A673 (cell line): ENCODE results near the gene FJX1.

Experiments used
- EZH2 ChIP-seq: fragments of 200-600 bp; sonication (generic); IDR thresholded peaks from 2 replicates; pipeline ENCODE4 v1.6.1; 2017; ENCODE audit warnings: borderline replicate concordance, low read depth, mild to moderate bottlenecking, mixed read lengths, antibody characterized with exemption, low read length; ENCODE audit not compliant: poor library complexity, severe bottlenecking
- TF ChIP-seq, protein P1 (sequence below): fragments of 300-800, 200-600 bp; sonication (generic); conservative IDR thresholded peaks from 2 replicates; pipeline ENCODE4 v1.5.1; 2017; ENCODE audit warnings: low read depth, mild to moderate bottlenecking, antibody characterized with exemption, low read length, moderate library complexity, mixed read lengths

DNA sequence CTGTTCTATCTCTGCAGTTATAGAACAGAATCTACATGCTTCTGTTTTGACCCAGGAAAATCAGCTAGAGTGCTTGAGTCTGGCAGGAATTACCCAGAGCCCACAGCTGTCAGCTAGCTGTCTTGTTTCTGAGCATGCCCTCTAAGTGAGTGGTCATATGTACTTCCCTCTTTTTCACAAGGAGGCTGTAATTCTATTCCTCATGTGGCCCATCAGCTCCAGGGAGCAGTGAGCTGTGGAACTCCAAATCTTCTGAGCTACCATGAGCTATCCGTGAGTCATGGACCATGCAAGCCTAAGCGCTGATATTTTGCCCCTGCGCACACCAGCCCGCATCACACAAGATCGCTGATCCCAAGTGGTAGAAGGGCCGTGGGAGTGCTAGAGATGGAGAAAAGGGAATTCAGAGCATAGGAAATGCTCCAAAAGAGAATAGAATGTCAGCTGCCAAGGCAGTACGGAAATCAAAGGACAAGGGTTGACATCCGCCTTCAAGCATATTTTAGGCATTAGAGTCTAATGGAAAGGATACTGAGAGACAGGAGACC lies 5.4 kb downstream of the FJX1 start:
- TF ChIP-seq EZH2, result no peak
- TF ChIP-seq, protein P1, sequence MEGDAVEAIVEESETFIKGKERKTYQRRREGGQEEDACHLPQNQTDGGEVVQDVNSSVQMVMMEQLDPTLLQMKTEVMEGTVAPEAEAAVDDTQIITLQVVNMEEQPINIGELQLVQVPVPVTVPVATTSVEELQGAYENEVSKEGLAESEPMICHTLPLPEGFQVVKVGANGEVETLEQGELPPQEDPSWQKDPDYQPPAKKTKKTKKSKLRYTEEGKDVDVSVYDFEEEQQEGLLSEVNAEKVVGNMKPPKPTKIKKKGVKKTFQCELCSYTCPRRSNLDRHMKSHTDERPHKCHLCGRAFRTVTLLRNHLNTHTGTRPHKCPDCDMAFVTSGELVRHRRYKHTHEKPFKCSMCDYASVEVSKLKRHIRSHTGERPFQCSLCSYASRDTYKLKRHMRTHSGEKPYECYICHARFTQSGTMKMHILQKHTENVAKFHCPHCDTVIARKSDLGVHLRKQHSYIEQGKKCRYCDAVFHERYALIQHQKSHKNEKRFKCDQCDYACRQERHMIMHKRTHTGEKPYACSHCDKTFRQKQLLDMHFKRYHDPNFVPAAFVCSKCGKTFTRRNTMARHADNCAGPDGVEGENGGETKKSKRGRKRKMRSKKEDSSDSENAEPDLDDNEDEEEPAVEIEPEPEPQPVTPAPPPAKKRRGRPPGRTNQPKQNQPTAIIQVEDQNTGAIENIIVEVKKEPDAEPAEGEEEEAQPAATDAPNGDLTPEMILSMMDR, result no peak
